ENCODE data around the gene PRKAR2B. TPM values are rescaled to one million over a fixed set of nuclear protein-coding genes. Genes with fewer than 3 reads are reported as not detected.
"Not testable (repeated sequence)": the region's sequence is repeated elsewhere in the genome, so short reads cannot be mapped to it uniquely, and the experiment has no call there.

The PRKAR2B gene
- total RNA-seq, 4 donors from 2014 or later, result 97.3 to 411 (median 236) TPM

- ATAC-seq (ENCODE audit: low FRiP score) (no peak), DNase-seq (ENCODE audit: low spot score) (no peak)
- no peak for TF ChIP-seq CTCF (IDR thresholded peaks at IDR 0.05)
These were observed 3.4 kb upstream of the PRKAR2B start for GRCh38 chr7:107041097-107041496.

- not testable (repeated sequence) for DNase-seq (ENCODE audit: low spot score); ATAC-seq (ENCODE audit: low FRiP score)
These were observed 2.7 kb upstream of the PRKAR2B start for GRCh38 chr7:107041764-107042163.

- DNase-seq (ENCODE audit: low spot score); ATAC-seq (ENCODE audit: low FRiP score): not testable (repeated sequence)
These were observed 2.1 kb upstream of the PRKAR2B start for GRCh38 chr7:107042326-107042910.

GRCh38 chr7:107043491-107043890 is 1.0 kb upstream of the PRKAR2B start:
- TF ChIP-seq CTCF (IDR thresholded peaks at IDR 0.05), result no peak
- no peak for DNase-seq (ENCODE audit: low spot score)
- no peak for ATAC-seq (ENCODE audit: low FRiP score)

- DNase-seq (ENCODE audit: low spot score) (no peak), ATAC-seq (ENCODE audit: low FRiP score) (no peak)
- TF ChIP-seq CTCF (IDR thresholded peaks at IDR 0.05), result no peak
These were observed 571 bp upstream of the PRKAR2B start for GRCh38 chr7:107043921-107044346.

- DNase-seq (ENCODE audit: low spot score), result no peak
- no peak for ATAC-seq (ENCODE audit: low FRiP score)
- no peak for TF ChIP-seq CTCF (IDR thresholded peaks at IDR 0.05)
These were observed 873 bp downstream of the PRKAR2B start for GRCh38 chr7:107045195-107045960.

- DNase-seq (ENCODE audit: low spot score) (no peak), ATAC-seq (ENCODE audit: low FRiP score) (no peak)
- TF ChIP-seq CTCF (IDR thresholded peaks at IDR 0.05), result no peak
These were observed 1.5 kb downstream of the PRKAR2B start for GRCh38 chr7:107045980-107046379.

All from omental fat pad (tissue), 4 donors.